Tracheal epithelial cell (primary cell): Measurements from ENCODE around the gene TXNL1. TPM values are rescaled to one million over a fixed set of nuclear protein-coding genes. Genes with fewer than 3 reads are reported as not detected.

Source experiments
- total RNA-seq: library from RNA; depleted of rRNA; stranded (reverse); fragments of >200 nt; gene quantifications from 2 replicates; pipeline ENCODE4 v1.2.1, GENCODE V29; 2014

The TXNL1 gene
- 44.3 and 49.7 TPM in 2 replicates for total RNA-seq

DNA sequence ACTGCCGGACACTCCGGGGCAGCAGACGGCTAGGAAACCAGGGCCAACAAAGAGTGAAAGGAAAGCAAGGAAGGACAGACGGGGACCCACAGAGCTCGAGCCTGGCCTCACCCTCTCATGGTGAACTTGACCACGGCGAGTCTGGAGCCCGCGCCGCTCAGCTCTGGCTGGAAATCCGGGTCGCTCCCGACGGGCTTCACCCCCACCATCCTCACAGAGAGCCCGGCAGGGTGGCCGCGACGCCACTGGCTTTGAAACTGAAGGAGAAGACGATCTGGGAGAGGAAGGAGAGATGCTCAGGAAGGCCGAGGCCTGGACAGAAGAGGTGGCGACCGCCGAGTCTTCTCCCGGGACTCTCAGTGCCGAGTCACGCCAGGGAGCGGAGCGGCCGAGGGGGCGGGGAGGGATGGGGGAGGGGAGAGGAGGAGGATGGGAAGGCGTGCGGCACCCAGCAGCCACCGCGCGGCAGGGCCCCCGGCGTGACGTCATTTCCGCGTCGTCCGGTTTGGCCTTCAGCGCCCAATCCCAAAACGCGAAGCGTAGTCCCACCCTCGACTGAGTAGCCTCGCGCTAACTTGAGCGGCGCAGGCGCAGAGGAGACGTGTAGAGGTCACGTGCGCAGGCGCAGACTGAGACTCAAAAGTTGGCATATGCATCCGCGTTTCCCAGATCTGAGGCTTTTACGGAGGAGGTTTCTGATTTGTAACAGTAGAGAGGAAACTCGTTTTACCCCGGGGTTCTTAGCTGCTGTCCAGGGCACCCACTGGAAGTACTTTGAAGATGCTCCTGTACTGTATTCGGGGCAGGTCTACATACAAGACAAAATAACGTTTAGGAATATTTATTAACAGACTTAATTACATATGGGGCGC lies at the start of gene TXNL1:
TXNL1 (minus strand) TSS at position 361 of the 872 bp plus-strand sequence; CDS start at position 209, 152 bp downstream.

DNA sequence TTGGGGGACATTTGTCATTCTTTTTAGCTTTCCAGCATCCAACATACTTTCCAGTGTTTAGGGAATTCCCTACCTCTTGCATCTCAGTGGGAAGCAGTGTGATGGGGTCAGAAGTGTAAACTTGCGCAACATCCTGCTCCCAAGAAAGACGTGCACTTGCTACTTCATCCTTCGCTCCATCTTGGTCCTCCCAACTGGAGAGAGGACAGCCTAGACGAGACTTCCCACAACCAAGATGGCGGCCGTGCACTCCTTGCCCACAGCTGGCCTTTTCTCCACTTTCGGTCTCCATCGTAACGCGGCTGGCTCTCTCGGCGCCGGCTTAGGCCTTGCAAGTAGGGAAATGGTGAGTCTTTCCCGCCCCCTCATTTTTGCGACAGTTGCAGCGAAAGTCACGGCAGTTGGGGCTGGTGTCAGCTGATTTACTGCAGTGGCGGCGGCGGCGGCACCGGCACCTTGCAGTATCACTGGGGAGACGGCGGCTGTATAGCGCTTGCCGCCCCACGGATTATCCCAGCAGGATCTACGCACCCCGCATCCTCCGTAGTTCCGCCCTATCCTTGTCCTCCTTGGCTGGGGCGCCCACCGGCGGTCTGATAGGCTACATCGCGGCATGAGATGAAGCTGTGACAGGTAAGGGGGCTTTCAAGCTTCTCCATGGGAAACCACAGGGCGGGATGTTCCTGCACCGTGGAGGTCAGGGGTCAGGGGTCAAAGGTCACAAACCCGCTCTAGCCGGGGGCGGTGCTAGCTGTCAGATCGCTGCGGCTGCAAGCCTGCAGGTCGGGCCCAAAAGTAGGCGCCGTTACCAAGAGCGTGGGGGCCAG lies 12.8 kb upstream of the TXNL1 start, which contains the start of gene WDR7:
WDR7 (plus strand) TSS at position 416 of the 827 bp plus-strand sequence. CDS start 21,157 bp downstream, outside the sequence.

Other genes with a start within 250 kb of the TXNL1 start
- 10.8 and 11.9 TPM in 2 replicates for gene WDR7, start 12.8 kb upstream of the TXNL1 start, total RNA-seq